B cell (primary cell): ENCODE data around the gene RBBP8NL. TPM values are rescaled to one million over a fixed set of nuclear protein-coding genes. Genes with fewer than 3 reads are reported as not detected.

Experiments
- ATAC-seq: fragments of 200-7000 bp; cut with Tn5 transposase; one replicate; pipeline ENCODE4 v1.10.0; 2021; ENCODE audit warnings: low read depth, mild to moderate bottlenecking, moderate number of reproducible peaks, moderate library complexity
- CTCF ChIA-PET: fragments of 350-600 bp; sonication (Branson Sonifier 250); formaldehyde crosslinking; loops from one replicate; lab custom pipeline; 2021; ENCODE audit warnings: antibody characterized with exemption, inconsistent platforms; lab: Charles Lee
- POLR2A ChIA-PET: fragments of 350-600 bp; sonication (Branson Sonifier 250); formaldehyde crosslinking; loops from one replicate; lab custom pipeline; 2021; ENCODE audit warnings: antibody characterized with exemption; lab: Charles Lee
- DNase-seq: peaks from one replicate; pipeline ENCODE4 v3.0.0; 2013
- H2AFZ ChIP-seq: 2 replicates; pipeline ENCODE4 v1.6.1; 2012; ENCODE audit warnings: mild to moderate bottlenecking, low read depth, low read length; ENCODE audit not compliant: insufficient read depth, poor library complexity, severe bottlenecking
- H3K27ac ChIP-seq, 2 donors: 1 replicate in 1 of 2; 2 replicates in 1 of 2; pipeline ENCODE4 v1.5.1; 2012 to 2013; ENCODE audit warnings: low read length in 2 of 2, mild to moderate bottlenecking in 2 of 2, moderate library complexity in 1 of 2
- H3K27me3 ChIP-seq, 4 experiments: fragments of 200-600 bp in 1 of 4; sonication (generic) in 1 of 4; replicated peaks in 1 of 4; 1 replicate in 2 of 4; 2 replicates in 2 of 4; pipeline versions ENCODE4 v1.6.1 to v1.7.0; 2013 to 2016; ENCODE audit warnings: low read length in 3 of 4, mild to moderate bottlenecking in 2 of 4, mixed read lengths in 1 of 4, moderate library complexity in 1 of 4; ENCODE audit not compliant: insufficient read depth in 4 of 4, control insufficient read depth in 3 of 4; ENCODE audit errors: control extremely low read depth in 1 of 4
- H3K36me3 ChIP-seq, 2 experiments: replicated peaks in 1 of 2; 1 replicate in 1 of 2; 2 replicates in 1 of 2; pipeline versions ENCODE4 v1.6.1 to v1.7.1; 2013; ENCODE audit warnings: low read length in 1 of 2; ENCODE audit not compliant: insufficient read depth in 2 of 2, control insufficient read depth in 1 of 2; ENCODE audit errors: control extremely low read depth in 1 of 2, extremely low read depth in 1 of 2
- H3K4me1 ChIP-seq, 2 donors: fragments of 200-600 bp in 1 of 2; sonication (generic) in 1 of 2; 1 replicate in 1 of 2; 2 replicates in 1 of 2; pipeline versions ENCODE4 v1.5.1 to v1.6.1; 2013 to 2017; ENCODE audit warnings: low read length in 2 of 2; ENCODE audit not compliant: control insufficient read depth in 2 of 2, insufficient read depth in 2 of 2
- H3K4me2 ChIP-seq: replicated peaks from 2 replicates; pipeline ENCODE3; 2012; ENCODE audit warnings: mild to moderate bottlenecking, low read depth, low read length; ENCODE audit not compliant: poor library complexity, severe bottlenecking
- H3K4me3 ChIP-seq, 5 experiments: fragments of 200-600 bp in 1 of 5; sonication (generic) in 1 of 5; 1 replicate in 3 of 5; 2 replicates in 2 of 5; pipeline versions ENCODE4 v1.5.1 to v1.7.0; 2011 to 2016; ENCODE audit warnings: low read length in 4 of 5, mild to moderate bottlenecking in 4 of 5, low read depth in 2 of 5, control low read depth in 1 of 5, moderate library complexity in 1 of 5; ENCODE audit not compliant: insufficient read depth in 1 of 5; ENCODE audit errors: control extremely low read depth in 1 of 5, extremely low read depth in 1 of 5
- H3K79me2 ChIP-seq: fragments of 200-600 bp; sonication (generic); one replicate; pipeline ENCODE4 v1.6.0; 2016; ENCODE audit warnings: low read length; ENCODE audit not compliant: control insufficient read depth, insufficient read depth
- H3K9ac ChIP-seq: fragments of 200-600 bp; sonication (generic); 2 replicates; pipeline ENCODE4 v1.6.1; 2017; ENCODE audit warnings: mild to moderate bottlenecking, low read length, moderate library complexity
- H3K9me3 ChIP-seq, 3 donors: one replicate each; pipeline versions ENCODE4 v1.6.1 to v1.7.1; 2013; ENCODE audit warnings: low read length in 2 of 3; ENCODE audit not compliant: control insufficient read depth in 2 of 3, insufficient read depth in 1 of 3; ENCODE audit errors: control extremely low read depth in 1 of 3
- H4K20me1 ChIP-seq: 2 replicates; pipeline ENCODE4 v1.6.0; 2012; ENCODE audit warnings: mild to moderate bottlenecking, low read length; ENCODE audit not compliant: insufficient read depth, control insufficient read depth, poor library complexity, severe bottlenecking
- H3K27ac Mint-ChIP-seq: one replicate; pipeline ENCODE4 v1.8.0; 2021; ENCODE audit warnings: mixed read lengths
- H3K27me3 Mint-ChIP-seq: one replicate; pipeline ENCODE4 v1.8.0; 2021; ENCODE audit warnings: mixed read lengths
- H3K4me1 Mint-ChIP-seq: one replicate; pipeline ENCODE4 v1.8.0; 2021; ENCODE audit warnings: mixed read lengths
- H3K4me3 Mint-ChIP-seq: one replicate; pipeline ENCODE4 v1.8.0; 2021; ENCODE audit warnings: mixed read lengths
- H3K9me3 Mint-ChIP-seq: one replicate; pipeline ENCODE4 v1.8.0; 2022; ENCODE audit warnings: mixed read lengths; ENCODE audit not compliant: insufficient read depth
- CTCF ChIP-seq: fragments of 200-600 bp; IDR thresholded peaks from one replicate; pipeline ENCODE4 v1.8.0; 2022; ENCODE audit warnings: antibody characterized with exemption, mild to moderate bottlenecking
- EZH2 ChIP-seq: IDR thresholded peaks from 2 replicates; pipeline ENCODE4 v1.6.1; 2012; ENCODE audit warnings: borderline replicate concordance, low read depth, mild to moderate bottlenecking, moderate library complexity, low read length; ENCODE audit not compliant: insufficient read depth, poor library complexity, severe bottlenecking
- WGBS: methylation state at CpG from one replicate; pipeline ENCODE4 v1.1.5; 2013; ENCODE audit warnings: missing lambda C conversion rate; ENCODE audit not compliant: insufficient coverage; 5-methylcytosine and 5-hydroxymethylcytosine counted together
- intact Hi-C: fragments of 100-400 bp; cut with micrococcal nuclease; formaldehyde crosslinking; loops from one replicate; pipeline ENCODE4 v1.10.0; 2022
- polyA plus RNA-seq: library from polyadenylated mRNA; depleted of rRNA; stranded (reverse); fragments of >200 nt; gene quantifications from 2 replicates; pipeline ENCODE4 v1.2.3, GENCODE V29; 2012
- total RNA-seq, 2 donors: library from RNA; stranded (reverse); fragments of 120-200 nt in 1 of 2; gene quantifications; 1 replicate in 1 of 2; 2 replicates in 1 of 2; pipeline versions ENCODE4 v1.2.3 to v1.2.4, GENCODE V29; 2013 to 2022

RBBP8NL gene
- total and polyA plus RNA-seq, 2 donors (not counting 1 experiment from before 2014, with no cell fraction given), result not detected

GRCh38 chr20:62420846-62421715, 6.3 kb downstream of the RBBP8NL start:
- Histone ChIP-seq H3K36me3 (no peaks in the 10 kb centered on the region), H3K4me1 (no peaks in the 10 kb centered on the region), H3K27ac (no peak overlapping the region), H3K9ac (no peak overlapping the region), H3K27me3 (peaks cover 0 to 5% (median 0%) of the 10 kb centered on the region in 4 experiments), H3K4me3 (no peak overlapping the region), H3K9me3 (peaks cover 0 to 13% (median 0%) of the 10 kb centered on the region in 3 donors), H3K4me2 (no peak overlapping the region), H2AFZ (no peak overlapping the region), H4K20me1 (no peaks in the 10 kb centered on the region), H3K79me2 (no peaks in the 10 kb centered on the region)
- H3K4me1 Mint-ChIP-seq, result no peaks in the 10 kb centered on the region
- DNase-seq (no peak), ATAC-seq (no peak)
- POLR2A ChIA-PET, result no interaction called here
- CTCF ChIA-PET, result no interaction called here
- H3K27me3 Mint-ChIP-seq, result no peaks in the 10 kb centered on the region
- no peaks in the 10 kb centered on the region for H3K9me3 Mint-ChIP-seq
- no peak overlapping the region for H3K27ac Mint-ChIP-seq
- WGBS, result 86% methylated on average over 19 of the region's 24 CpGs
- H3K4me3 Mint-ChIP-seq, result no peak overlapping the region
- intact Hi-C loops, result no loop called here
- TF ChIP-seq EZH2 (no peak), CTCF (no peak)

GRCh38 chr20:62419759-62420158, 7.6 kb downstream of the RBBP8NL start:
- POLR2A ChIA-PET, result no interaction called here
- H3K4me1 Mint-ChIP-seq, result no peaks in the 10 kb centered on the region

More at GRCh38 chr20:62419759-62420158, 7.6 kb downstream of the RBBP8NL start:
- WGBS, result 89% methylated on average over 9 of the region's 9 CpGs
- H2AFZ ChIP-seq, result no peak overlapping the region
- intact Hi-C loops, result no loop called here
- H3K9ac ChIP-seq, result no peak overlapping the region
- H3K79me2 ChIP-seq, result no peaks in the 10 kb centered on the region
- H3K27ac Mint-ChIP-seq, result no peak overlapping the region
- ATAC-seq (no peak), DNase-seq (no peak)
- H3K4me1 ChIP-seq, result no peaks in the 10 kb centered on the region
- no peaks in the 10 kb centered on the region for H3K36me3 ChIP-seq
- peaks cover 0 to 8% (median 0%) of the 10 kb centered on the region in 4 experiments for H3K27me3 ChIP-seq
- no peak overlapping the region for H3K4me3 ChIP-seq
- no peak for TF ChIP-seq EZH2
- TF ChIP-seq CTCF, result no peak
- no peaks in the 10 kb centered on the region for H4K20me1 ChIP-seq
- H3K27ac ChIP-seq, result no peak overlapping the region
- H3K27me3 Mint-ChIP-seq, result no peaks in the 10 kb centered on the region
- CTCF ChIA-PET, result no interaction called here
- no peaks in the 10 kb centered on the region for H3K9me3 Mint-ChIP-seq
- no peak overlapping the region for H3K4me3 Mint-ChIP-seq
- H3K9me3 ChIP-seq, result peaks cover 0 to 8% (median 0%) of the 10 kb centered on the region in 3 donors
- H3K4me2 ChIP-seq, result no peak overlapping the region
